Activated T-cell treated with anti-CD3 and anti-CD28 coated beads for 48 hours (primary cell): ENCODE results near the gene CLMN.

Experiments used
- DNase-seq: peaks from one replicate; pipeline ENCODE4 v3.0.0-alpha.2; 2020; ENCODE audit warnings: low read depth

CLMN gene

DNA sequence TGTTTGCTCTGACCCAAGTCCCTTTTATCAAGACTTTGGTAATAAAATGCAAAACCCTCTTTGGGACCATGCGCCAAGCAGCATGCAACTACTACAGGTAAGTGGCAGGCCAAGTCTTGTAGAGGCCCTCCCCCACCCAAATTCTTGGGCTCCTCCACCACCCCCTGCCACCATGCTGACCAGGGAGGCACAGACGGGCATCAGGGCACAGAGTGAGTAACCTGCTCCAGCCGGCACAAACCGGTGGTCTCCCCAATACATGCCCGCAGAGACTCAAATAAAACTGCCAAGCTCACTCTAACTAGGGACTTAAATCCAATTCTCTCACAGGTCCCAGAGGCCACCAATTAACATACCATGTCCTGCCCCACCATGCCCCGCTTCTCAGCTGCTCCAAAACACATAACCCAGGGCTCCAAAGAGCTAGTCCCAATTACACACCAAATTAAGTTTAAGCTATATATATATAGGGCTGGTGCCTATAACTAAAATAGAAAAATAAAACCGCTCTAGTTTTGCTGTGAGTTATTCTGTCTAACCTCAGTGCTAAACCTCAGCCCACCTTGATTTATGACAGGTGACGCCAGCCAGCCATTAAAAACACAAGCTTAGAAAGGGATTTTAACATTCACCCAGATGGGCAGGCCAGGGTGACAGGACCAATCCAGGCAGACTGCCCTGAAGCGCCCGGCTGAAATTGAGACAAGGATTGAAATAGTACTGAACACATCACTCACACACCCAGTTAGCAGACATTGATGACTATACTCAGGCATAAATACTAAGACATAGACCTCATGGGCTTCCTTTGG is 81.0 kb downstream of the CLMN start:
- no peak for DNase-seq

DNA sequence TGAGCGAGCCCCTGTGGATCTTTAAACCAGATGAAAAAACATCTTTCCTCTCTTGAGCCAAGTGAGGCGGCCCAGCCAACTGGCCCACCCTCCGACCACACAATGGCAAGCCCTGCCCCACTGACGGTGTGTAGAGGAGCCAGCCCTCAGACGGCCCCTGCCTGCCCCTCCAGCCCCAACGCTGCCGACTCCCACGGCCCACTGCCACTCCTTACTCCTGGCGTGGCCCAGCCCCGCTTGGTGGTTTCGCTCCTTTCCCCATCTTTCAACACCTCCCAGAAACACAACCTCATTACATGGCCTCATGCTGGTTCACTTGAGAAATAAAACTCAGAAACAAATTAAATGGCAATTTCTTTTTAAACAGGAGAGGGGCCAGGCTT is 81.8 kb downstream of the CLMN start:
- no peak for DNase-seq

GRCh38 chr14:95237121-95237957 is 82.4 kb downstream of the CLMN start:
- DNase-seq, result no peak

DNA sequence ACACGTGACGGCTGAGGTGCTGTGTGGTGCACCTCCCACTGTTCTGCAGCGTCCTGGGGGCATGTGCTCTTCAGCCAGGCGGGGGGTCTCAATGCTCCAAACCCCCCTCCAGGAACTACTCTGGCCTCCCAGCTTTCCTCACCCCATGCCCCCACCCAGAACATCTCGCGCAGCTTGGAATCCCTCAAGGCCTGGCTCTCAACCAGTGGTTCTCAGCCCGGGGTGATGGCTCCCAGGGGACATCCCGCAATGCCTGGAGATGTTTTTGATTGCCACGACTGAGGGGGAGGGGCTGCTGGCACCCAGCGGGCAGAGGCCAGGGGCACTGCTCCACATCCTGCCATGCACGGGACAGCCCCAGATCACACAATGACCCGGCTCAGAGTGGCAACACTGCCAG is 83.5 kb downstream of the CLMN start:
- DNase-seq, result no peak

- no peak for DNase-seq
These were observed 83.9 kb downstream of the CLMN start for GRCh38 chr14:95235767-95236166.

DNA sequence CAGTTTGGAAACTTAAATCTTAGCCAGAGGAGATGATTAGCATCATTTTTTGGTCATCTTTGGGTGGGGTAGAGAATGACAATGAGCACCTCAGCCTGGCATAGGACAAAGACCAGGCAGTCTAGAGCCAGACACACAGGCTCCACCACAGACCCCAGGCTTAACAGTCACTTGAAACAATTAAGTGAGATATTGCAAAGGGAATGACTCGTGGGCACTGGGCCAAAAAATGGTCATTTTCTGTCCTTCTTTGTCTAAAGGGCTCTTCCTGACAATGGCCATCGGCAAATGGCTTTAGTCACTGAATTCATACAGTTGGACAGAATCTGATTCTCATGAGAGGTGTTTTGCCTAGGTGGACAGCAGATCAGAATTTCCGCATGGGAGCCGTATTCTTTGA is 84.4 kb downstream of the CLMN start:
- no peak for DNase-seq

DNA sequence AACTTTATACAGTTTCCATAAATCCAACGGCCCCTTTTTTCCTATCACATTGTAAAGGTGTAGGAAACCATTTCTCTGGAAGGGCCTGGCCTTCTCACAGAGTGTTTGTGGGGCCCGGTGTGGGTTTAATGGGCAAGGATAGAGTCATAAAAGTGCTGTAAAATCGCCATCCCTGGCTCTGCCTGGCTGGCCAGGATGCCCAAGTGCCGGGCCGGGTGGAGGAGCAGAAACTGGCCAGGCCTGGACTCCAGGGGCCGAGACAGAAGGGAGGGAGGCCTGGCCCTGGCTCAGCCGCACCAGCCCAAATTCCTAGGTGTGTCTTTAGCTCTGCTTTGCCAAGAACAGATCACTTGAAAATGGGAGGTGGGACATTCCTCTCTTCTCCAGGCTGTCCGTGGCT is 85.3 kb downstream of the CLMN start:
- DNase-seq, result no peak

GRCh38 chr14:95233702-95234241 is 85.9 kb downstream of the CLMN start:
- no peak for DNase-seq

DNA sequence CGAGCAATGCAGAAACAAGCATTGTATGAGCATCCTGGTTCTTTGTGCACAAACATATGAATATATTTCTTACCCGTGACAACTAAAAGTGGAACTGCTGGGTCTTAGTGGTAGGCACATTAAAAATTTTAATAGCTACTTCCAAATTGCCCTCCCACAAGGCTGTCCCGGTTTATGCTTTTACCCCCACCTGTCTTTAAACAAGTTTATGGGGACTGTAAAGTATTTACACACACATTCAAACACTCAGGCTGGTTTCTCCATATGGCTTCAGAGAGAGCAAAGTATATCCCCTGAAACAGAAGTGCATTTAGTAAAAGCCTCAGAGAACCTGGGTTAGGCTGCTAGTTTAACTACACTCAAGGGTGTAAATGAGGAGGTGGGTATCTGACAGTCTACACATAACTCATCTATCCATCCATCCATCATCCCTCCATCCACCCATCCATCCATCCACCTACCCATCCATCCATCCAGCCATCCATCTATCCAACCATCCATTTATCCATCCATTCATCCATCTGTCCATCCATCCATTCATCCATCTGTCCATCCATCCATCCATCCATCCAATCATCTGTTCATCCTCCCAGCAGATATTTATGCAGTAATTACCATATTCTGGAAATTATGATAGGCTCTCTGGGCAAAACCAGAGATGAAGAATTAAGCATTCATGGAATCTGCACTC is 86.7 kb downstream of the CLMN start:
- DNase-seq, result no peak

DNA sequence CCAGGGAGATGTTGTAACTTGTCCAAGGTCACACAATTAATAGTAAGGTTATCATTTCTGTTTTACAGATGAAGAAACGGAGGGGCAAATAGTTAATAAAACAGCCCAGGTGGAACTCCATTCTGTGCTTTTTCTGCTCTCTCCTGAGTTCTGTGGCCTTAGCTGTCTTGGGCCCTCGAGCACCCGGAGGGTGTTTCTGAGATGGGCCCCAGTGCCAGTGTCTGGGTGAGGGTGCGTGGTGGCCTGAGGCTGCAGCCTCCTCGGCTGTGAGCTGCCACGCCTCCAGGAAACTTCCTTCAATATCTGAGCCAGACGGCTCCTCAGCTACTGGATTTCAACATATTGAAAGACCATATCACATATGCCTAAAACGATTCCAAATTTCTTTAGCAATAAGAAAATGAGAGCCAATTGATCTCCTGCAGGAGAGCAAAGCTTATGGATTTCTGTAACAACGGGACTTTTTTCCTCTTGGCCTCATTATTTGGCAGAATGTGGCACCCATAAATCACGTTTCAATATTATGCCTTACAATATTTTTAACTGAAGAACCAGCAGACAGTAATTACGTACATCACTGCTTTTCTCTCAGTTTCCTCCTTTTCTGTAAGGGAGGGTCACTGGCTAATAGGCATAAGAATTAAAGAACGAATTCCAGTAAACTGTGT is 87.6 kb downstream of the CLMN start:
- no peak for DNase-seq

GRCh38 chr14:95229749-95230148 is 90.0 kb downstream of the CLMN start:
- no peak for DNase-seq

DNA sequence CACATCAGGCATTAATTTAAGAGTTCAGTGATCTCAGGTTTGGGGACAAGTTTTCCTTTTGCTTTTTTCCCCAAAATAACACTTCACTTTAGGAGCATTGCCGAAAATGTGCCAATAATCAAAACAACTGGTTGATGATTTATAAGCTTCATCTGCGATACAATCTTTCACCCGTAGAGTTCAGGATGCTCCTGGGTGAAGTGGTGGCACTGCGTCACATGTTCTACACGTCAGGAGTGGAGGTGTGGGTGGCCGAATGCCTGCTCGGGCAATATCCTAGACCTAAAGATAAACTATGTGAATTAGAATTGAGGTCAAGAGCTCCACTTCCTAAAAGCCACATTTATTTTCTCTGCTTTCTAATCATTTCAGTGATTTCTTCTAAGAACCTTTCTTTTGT is 91.5 kb downstream of the CLMN start:
- no peak for DNase-seq

- DNase-seq, result no peak
These were observed 92.3 kb downstream of the CLMN start for GRCh38 chr14:95227279-95227860.

- DNase-seq, result no peak
These were observed 92.9 kb downstream of the CLMN start for GRCh38 chr14:95226801-95227200.

DNA sequence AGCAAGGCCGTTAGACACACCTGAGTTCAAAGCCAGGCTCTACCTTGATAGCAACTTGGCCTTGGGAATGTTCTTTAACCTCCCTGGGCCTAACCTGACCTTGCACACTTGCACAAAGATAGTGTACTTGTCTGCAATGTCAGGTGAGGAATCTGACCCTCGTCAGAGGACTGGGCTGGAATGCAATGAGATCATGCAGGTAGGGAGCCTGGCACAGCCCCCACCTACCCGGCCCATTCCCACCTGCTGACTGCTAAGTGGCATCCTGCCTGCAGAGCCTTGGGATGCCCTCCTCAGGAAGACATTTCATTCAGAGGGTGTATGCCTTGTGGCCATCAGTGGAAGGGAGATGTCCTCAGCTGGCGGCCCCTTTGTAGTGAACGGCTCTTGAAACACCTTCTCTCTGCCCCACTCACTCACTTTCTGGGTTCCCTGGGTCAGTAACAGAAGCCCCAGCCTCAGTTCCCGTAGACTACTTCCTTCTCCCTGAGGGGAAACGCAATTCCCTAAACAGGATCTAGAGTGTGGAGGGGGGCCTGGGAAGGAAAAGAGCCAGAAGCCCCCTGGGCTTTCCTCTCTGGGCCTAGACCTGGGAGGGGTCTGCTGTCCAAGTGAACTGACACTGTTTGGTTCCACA is 94.3 kb downstream of the CLMN start:
- DNase-seq, result no peak

DNA sequence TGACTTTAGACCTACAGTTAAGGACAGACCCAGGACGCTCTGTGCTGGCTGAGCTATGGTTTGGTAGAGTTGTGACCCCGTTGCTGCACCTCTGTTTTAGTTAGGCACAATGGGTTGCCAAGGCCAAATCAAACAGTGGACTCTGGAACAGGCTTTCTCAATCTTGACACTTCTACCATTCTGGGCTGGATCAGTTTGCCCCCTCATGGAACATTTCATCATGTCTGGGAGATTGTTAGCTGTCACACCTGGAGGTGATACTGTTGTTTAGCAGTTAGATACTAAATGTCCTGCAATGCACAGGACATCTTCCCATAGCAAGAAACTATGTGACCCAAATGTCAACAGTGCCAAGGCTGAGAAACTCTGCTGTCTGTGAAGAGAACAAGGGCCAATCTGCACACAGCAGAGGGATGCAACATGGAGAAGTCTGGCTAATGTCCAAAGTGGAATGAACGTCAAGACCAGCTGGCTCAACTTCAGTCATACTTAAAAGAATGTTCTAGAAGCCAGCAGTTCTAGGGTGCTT is 96.8 kb downstream of the CLMN start:
- DNase-seq, result no peak

DNA sequence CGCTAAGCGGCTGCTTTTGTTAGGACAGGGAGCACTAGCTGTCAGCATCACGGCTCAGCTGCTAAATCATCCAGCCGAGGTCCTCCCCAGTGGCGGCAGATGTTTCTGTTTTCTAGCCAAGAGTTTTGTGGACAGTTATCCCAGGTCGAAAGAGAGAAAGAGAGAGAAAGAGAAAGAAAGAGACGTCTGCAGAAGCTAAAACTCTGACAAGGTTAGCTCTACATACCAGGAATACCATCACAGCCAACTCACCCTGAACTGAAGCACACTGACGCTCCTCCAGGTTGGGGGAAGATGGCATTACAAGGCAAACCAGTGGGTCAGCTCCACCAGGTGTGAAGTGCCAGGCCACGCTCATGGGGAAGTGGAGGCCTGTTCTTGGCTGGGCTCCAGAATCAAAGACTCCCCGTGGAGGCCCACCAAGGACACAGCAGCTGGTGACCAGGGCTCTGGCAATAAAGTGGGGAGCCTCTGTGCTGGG is 97.5 kb downstream of the CLMN start:
- no peak for DNase-seq

DNA sequence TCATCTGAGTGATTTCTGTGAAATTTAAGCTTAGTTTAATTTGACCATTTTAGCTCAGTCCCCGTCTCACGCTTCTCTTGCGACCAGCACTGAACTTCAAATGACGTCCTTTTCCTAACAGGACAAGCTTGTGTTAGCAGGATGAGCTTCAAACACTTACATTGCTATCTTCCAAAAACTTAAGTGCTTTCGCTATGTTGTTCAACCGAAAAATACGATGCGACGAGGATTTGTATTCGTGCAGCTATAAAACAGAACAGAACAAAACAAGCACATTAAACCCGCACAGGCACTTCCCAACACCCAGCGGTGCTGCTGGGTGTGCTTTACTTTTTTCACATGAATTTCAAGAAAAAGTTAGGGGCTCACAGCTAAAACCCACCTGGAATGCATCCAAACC is 98.2 kb downstream of the CLMN start:
- no peak for DNase-seq

- DNase-seq, result no peak
These were observed 99.0 kb downstream of the CLMN start for GRCh38 chr14:95220663-95221231.

DNA sequence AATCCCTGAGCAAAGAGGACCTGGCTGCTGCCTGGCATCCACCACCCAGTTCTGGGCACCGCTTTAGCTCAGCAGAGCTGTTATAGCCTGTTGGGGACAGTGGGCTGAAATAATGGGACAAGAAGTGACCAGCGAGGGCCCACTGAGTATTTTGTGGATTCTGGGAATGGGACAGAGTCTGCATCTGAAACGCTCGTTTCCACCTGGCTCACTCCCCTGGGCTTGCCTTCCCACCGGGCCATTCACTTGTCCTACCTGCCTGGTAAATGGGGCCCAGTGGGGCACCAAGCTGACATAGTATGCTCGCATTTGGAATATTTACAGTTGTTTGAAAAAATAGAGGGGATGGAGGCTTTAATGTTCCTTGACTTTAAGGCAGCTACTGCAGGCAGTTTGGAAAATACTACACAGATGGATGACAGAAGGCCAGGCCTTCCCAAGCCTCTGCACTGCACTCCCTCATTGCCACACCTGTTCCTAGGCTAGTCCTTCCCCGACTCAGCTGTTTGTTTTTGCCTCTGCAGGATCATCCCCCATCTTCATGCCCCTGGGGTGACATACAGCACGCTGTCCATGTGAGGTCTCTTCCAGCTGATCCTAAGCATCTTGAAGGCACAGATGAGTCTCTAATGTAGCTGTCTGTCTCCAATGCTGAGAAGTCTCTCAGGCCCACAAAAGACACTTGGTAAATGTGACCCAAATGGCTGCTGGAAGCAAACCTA is 101.1 kb downstream of the CLMN start:
- DNase-seq, result no peak
